OCI-LY3 (cell line): ENCODE measurements around the gene RTTN.
"Not testable (repeated sequence)": the region's sequence is repeated elsewhere in the genome, so short reads cannot be mapped to it uniquely, and the experiment has no call there.

ENCODE experiments used
- EZH2phosphoT487 ChIP-seq: fragments of 200-600 bp; shearing (Covaris generic); IDR thresholded peaks from 2 replicates; pipeline ENCODE4 v1.6.1; 2018; ENCODE audit warnings: antibody characterized with exemption, mixed run types, low read depth
- TF ChIP-seq, protein P1 (sequence below): fragments of 200-600, 300-600 bp; sonication (generic); IDR thresholded peaks from 2 replicates; pipeline ENCODE4 v1.5.1; 2014; ENCODE audit warnings: antibody characterized with exemption, low read length, low read depth

DNA sequence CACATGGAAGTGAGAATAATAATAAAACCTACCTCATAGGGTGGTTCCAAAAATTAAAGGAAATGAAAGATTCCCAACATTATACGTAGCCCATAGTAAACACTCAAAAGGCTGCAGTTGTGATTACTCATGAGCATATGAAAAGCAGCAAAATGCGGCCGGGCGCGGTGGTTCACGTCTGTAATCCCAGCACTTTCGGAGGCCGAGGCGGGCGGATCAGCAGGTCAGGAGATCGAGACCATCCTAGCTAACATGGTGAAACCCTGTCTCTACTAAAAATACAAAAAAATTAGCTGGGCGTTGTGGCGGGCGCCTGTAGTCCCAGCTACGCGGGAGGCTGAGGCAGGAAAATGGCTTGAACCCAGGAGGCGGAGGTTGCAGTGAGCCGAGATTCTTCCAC lies 44.4 kb upstream of the RTTN start:
- TF ChIP-seq, protein P1, sequence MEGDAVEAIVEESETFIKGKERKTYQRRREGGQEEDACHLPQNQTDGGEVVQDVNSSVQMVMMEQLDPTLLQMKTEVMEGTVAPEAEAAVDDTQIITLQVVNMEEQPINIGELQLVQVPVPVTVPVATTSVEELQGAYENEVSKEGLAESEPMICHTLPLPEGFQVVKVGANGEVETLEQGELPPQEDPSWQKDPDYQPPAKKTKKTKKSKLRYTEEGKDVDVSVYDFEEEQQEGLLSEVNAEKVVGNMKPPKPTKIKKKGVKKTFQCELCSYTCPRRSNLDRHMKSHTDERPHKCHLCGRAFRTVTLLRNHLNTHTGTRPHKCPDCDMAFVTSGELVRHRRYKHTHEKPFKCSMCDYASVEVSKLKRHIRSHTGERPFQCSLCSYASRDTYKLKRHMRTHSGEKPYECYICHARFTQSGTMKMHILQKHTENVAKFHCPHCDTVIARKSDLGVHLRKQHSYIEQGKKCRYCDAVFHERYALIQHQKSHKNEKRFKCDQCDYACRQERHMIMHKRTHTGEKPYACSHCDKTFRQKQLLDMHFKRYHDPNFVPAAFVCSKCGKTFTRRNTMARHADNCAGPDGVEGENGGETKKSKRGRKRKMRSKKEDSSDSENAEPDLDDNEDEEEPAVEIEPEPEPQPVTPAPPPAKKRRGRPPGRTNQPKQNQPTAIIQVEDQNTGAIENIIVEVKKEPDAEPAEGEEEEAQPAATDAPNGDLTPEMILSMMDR: not testable (repeated sequence)
- TF ChIP-seq EZH2phosphoT487: not testable (repeated sequence)
